T follicular helper cell (primary cell): Measurements from ENCODE around the gene CHST6.
"Not testable (repeated sequence)": the region's sequence is repeated elsewhere in the genome, so short reads cannot be mapped to it uniquely, and the experiment has no call there.

ENCODE experiments used
- DNase-seq: peaks from one replicate; pipeline ENCODE4 v3.0.0-alpha.2; 2020; ENCODE audit warnings: low read depth

The CHST6 gene

GRCh38 chr16:75443298-75443697 is 51.9 kb downstream of the CHST6 start:
- no peak for DNase-seq

GRCh38 chr16:75433732-75434413 is 61.4 kb downstream of the CHST6 start:
- DNase-seq, result peak; percentile 59

GRCh38 chr16:75432828-75433731 is 62.2 kb downstream of the CHST6 start, which contains the start of gene CFDP1:
Gene CFDP1, minus strand, starts transcription at chr16:75433503. Its CDS starts 151 bp downstream, at chr16:75433352.
- peak; percentile 94 for DNase-seq

GRCh38 chr16:75429621-75430403 is 65.4 kb downstream of the CHST6 start:
- DNase-seq, result no peak

DNA sequence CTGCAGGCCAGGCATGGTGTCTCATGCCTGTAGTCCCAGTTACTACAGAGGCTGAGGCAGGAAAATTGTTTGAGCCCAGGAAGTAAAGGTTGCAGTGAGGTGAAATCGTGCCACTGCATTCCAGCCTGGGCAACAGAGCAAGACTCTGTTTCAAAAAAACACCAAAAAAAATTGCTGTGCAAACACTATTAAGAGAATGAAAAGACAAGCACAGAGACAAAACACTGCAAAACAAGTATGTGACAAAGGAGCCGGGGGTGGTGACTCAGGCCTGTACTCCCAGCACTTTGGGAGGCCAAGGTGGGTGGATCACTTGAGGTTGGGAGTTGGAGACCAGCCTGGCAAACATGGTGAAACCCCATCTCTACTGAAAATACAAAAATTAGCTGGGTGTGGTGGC is 68.7 kb downstream of the CHST6 start:
- DNase-seq, result not testable (repeated sequence)

DNA sequence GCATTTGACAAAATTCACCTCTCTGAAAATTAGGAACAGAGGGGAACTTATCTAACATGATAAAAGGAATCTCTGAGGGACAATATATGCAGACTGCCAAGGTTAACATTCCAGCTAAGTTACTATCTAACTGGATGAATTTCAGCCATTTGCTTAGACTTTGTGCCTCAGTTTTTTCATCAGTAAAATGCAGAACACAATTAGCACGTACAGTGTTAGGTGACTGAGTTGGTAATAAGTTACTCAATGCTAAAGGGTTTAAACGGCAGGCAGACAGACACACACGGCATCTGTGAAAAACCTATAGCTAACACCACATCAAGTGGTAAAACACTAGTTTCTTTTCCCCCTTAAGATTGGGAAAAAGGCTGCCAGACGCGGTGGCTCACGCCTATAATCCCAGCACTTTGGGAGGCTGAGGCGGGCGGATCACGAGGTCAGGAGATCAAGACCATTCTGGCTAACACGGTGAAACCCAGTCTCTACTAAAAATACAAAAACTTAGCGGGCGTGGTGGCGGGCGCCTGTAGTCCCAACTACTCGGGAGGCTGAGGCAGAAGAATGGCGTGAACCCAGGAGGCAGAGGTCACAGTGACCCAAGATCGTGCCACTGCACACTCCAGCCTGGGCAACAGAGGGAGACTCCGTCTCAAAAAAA is 71.0 kb downstream of the CHST6 start:
- DNase-seq, result not testable (repeated sequence)

GRCh38 chr16:75423723-75424104 is 71.5 kb downstream of the CHST6 start:
- no peak for DNase-seq
